Measurements from ENCODE around the gene SSRP1. TPM values are rescaled to one million over a fixed set of nuclear protein-coding genes. Genes with fewer than 3 reads are reported as not detected.

The SSRP1 gene
- total and polyA plus RNA-seq, 2 of the 13 experiments (the other 11 are each of a cell fraction or from before 2014, with no cell fraction given): 93.6 to 129 TPM

DNA sequence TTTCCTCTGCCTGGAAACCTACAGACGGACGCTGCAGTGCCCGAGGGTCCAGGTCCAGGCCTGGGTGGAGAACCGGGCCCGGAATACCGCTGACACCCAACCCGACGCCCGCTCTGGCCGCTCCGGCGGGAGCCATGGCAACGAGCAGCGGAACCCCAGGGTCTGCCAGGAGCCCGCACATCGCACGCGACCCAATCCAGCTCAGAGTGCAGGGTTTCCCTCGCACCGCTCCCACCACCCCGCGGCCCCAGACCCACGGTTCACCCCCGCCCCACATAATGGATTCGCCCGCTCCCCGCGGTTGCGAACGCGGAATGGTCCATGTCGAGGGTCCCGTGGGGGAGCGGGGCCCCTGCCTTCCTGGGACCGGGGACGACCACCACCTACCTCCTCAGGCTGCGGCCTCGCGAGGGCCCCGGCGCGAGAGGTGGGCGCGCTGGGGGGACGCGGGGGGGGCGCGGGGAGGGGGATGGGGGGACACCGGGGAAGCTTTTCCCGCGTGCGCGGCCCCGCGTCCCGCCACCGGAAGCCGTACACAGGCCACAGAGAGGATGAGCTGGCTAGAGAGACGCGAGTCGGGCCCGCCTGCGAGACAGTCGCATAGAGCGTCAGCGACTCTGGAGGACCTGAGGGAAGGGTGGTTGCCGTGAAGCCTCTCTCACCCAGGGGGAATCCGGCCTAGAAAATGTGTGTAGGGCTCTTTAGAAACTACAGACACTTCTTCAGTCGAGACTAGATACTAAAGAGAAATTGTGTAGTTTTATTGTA, at the start of gene SSRP1 (continued):
- no peak for TF ChIP-seq ZNF841 (CRISPR knock-in tag; IDR thresholded peaks at IDR 0.05; ENCODE audit: borderline replicate concordance)
- TF ChIP-seq, protein P1, sequence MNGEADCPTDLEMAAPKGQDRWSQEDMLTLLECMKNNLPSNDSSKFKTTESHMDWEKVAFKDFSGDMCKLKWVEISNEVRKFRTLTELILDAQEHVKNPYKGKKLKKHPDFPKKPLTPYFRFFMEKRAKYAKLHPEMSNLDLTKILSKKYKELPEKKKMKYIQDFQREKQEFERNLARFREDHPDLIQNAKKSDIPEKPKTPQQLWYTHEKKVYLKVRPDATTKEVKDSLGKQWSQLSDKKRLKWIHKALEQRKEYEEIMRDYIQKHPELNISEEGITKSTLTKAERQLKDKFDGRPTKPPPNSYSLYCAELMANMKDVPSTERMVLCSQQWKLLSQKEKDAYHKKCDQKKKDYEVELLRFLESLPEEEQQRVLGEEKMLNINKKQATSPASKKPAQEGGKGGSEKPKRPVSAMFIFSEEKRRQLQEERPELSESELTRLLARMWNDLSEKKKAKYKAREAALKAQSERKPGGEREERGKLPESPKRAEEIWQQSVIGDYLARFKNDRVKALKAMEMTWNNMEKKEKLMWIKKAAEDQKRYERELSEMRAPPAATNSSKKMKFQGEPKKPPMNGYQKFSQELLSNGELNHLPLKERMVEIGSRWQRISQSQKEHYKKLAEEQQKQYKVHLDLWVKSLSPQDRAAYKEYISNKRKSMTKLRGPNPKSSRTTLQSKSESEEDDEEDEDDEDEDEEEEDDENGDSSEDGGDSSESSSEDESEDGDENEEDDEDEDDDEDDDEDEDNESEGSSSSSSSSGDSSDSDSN (CRISPR knock-in tag; IDR thresholded peaks at IDR 0.05): peak; percentile 68
- no peak for TF ChIP-seq ZSCAN5A (CRISPR knock-in tag; IDR thresholded peaks at IDR 0.05; ENCODE audit: borderline replicate concordance)
- peak; percentile 79 for TF ChIP-seq ARID4A (CRISPR knock-in tag; IDR thresholded peaks at IDR 0.05; ENCODE audit: borderline replicate concordance)
- no peak for TF ChIP-seq FOXC1 (CRISPR knock-in tag; IDR thresholded peaks at IDR 0.05; ENCODE audit: borderline replicate concordance)
- TF ChIP-seq U2AF1 (optimal IDR thresholded peaks at IDR 0.05; ENCODE audit: low read depth, low read length): peak; percentile 89
- no peak for TF ChIP-seq ARNT2 (CRISPR knock-in tag; IDR thresholded peaks at IDR 0.05; ENCODE audit: low read depth)
- no peak for TF ChIP-seq ZNF383 (CRISPR knock-in tag; IDR thresholded peaks at IDR 0.05; ENCODE audit: borderline replicate concordance)
- TF ChIP-seq XRCC5 (optimal IDR thresholded peaks at IDR 0.05; ENCODE audit: low read length): peak; percentile 82
- TF ChIP-seq ZNF7 (CRISPR knock-in tag; IDR thresholded peaks at IDR 0.05): no peak
- no peak for TF ChIP-seq XBP1 (CRISPR knock-in tag; IDR thresholded peaks at IDR 0.05)
- peak; percentile 38; the same call in 1 of the 2 replicates for TF ChIP-seq HIVEP1 (CRISPR knock-in tag; IDR thresholded peaks at IDR 0.05)
- 0 out of 2 replicates have a peak, but pooled peaks have one; percentile 40 for TF ChIP-seq ZFP41 (CRISPR knock-in tag; IDR thresholded peaks at IDR 0.05; ENCODE audit: borderline replicate concordance)
- TF ChIP-seq EP300 (IDR thresholded peaks at IDR 0.05; ENCODE audit: low read depth in 2 of 2, low read length in 2 of 2): 0 out of 4 replicates have a peak, but pooled peaks of 1 of the 2 experiments have one; percentile 7
- TF ChIP-seq EP300 (CRISPR knock-in tag; IDR thresholded peaks at IDR 0.05; ENCODE audit: borderline replicate concordance): no peak
- TF ChIP-seq HNF4G (IDR thresholded peaks at IDR 0.05; ENCODE audit: borderline replicate concordance, low read depth, low read length): no peak
- TF ChIP-seq HNF4G (CRISPR knock-in tag; IDR thresholded peaks at IDR 0.05; ENCODE audit: borderline replicate concordance, low read depth): no peak
- TF ChIP-seq ZNF274 (CRISPR knock-in tag; IDR thresholded peaks at IDR 0.05): peak; percentile 80; the same call in 1 of the 2 replicates
- no peak for TF ChIP-seq MTF1 (CRISPR knock-in tag; IDR thresholded peaks at IDR 0.05)
- no peak for TF ChIP-seq ONECUT2 (CRISPR knock-in tag; IDR thresholded peaks at IDR 0.05)
- no peak for TF ChIP-seq MYNN (CRISPR knock-in tag; IDR thresholded peaks at IDR 0.05; ENCODE audit: low read depth)
- TF ChIP-seq NFIB (CRISPR knock-in tag; IDR thresholded peaks at IDR 0.05; ENCODE audit: borderline replicate concordance): no peak

Data from HepG2 (cell line).